ENCODE measurements around the gene ZNF735. TPM values are rescaled to one million over a fixed set of nuclear protein-coding genes. Genes with fewer than 3 reads are reported as not detected.

ZNF735 gene
- not detected in 2 replicates for total RNA-seq

GRCh38 chr7:64206903-64207302 lies at the start of gene ZNF735:
Gene ZNF735 (plus strand): TSS chr7:64207203. CDS start chr7:64207203, 0 bp downstream.

GRCh38 chr7:64228174-64228573 lies 21.2 kb downstream of the ZNF735 start, which contains the start of gene ZNF679:
Gene ZNF679 (plus strand): TSS chr7:64228474. CDS start chr7:64249118, 20,644 bp downstream.

Other genes with a start within 250 kb of the ZNF735 start
- not detected in 2 replicates for gene ZNF722, start 208.4 kb upstream of the ZNF735 start, total RNA-seq
- not detected in 2 replicates for gene ZNF727, start 161.8 kb upstream of the ZNF735 start, total RNA-seq
- not detected in 2 replicates for gene ZNF679, start 21.3 kb downstream of the ZNF735 start, total RNA-seq
- 4.4 and 9.0 TPM in 2 replicates for gene ZNF736, start 106.8 kb downstream of the ZNF735 start, total RNA-seq

Measured in epithelial cell of alveolus of lung (primary cell).